Measurements from ENCODE around the gene SPRR2F. TPM values are rescaled to one million over a fixed set of nuclear protein-coding genes. Genes with fewer than 3 reads are reported as not detected.
"Not testable (repeated sequence)": the region's sequence is repeated elsewhere in the genome, so short reads cannot be mapped to it uniquely, and the experiment has no call there.

Gene SPRR2F
- total RNA-seq, result not detected

- no peak for DNase-seq
Measured at GRCh38 chr1:153113416-153113815, at the start of gene SPRR2F. Gene SPRR2F (minus strand): TSS chr1:153113516. CDS start chr1:153112733, 783 bp downstream.

GRCh38 chr1:153155541-153155940 lies 42.2 kb upstream of the SPRR2F start:
- no peak for DNase-seq

GRCh38 chr1:153152481-153152880 lies 39.2 kb upstream of the SPRR2F start:
- no peak for DNase-seq

GRCh38 chr1:153150846-153151245 lies 37.5 kb upstream of the SPRR2F start, which contains the start of gene SPRR2G:
Gene SPRR2G (minus strand): TSS chr1:153150890. CDS start chr1:153150110, 780 bp downstream.
- DNase-seq, result no peak

GRCh38 chr1:153141377-153141776 lies 28.1 kb upstream of the SPRR2F start:
- DNase-seq, result no peak

- DNase-seq, result no peak
Measured at GRCh38 chr1:153140484-153140883, 27.2 kb upstream of the SPRR2F start.

- no peak for DNase-seq
Measured at GRCh38 chr1:153133743-153134142, 20.4 kb upstream of the SPRR2F start.

GRCh38 chr1:153133267-153133666 lies 20.0 kb upstream of the SPRR2F start:
- no peak for DNase-seq

- DNase-seq, result not testable (repeated sequence)
Measured at GRCh38 chr1:153128688-153129087, 15.4 kb upstream of the SPRR2F start.

GRCh38 chr1:153127296-153127695 lies 14.0 kb upstream of the SPRR2F start:
- no peak for DNase-seq

GRCh38 chr1:153125536-153125935 lies 12.2 kb upstream of the SPRR2F start:
- DNase-seq, result no peak

GRCh38 chr1:153123793-153124192 lies 10.5 kb upstream of the SPRR2F start:
- DNase-seq, result not testable (repeated sequence)

- peak; percentile 3 for DNase-seq
Measured at GRCh38 chr1:153122831-153123421, 9.6 kb upstream of the SPRR2F start.

GRCh38 chr1:153120945-153121344 lies 7.6 kb upstream of the SPRR2F start:
- no peak for DNase-seq

GRCh38 chr1:153119491-153119971 lies 6.2 kb upstream of the SPRR2F start:
- DNase-seq, result no peak

GRCh38 chr1:153115264-153115663 lies 1.9 kb upstream of the SPRR2F start:
- DNase-seq, result not testable (repeated sequence)

GRCh38 chr1:153112454-153112853 lies 862 bp downstream of the SPRR2F start:
- DNase-seq, result not testable (repeated sequence)

GRCh38 chr1:153100245-153100644 lies 13.1 kb downstream of the SPRR2F start:
- DNase-seq, result no peak

GRCh38 chr1:153099461-153100045 lies 13.8 kb downstream of the SPRR2F start:
- DNase-seq, result no peak

- DNase-seq, result no peak
Measured at GRCh38 chr1:153095764-153096163, 17.6 kb downstream of the SPRR2F start.

GRCh38 chr1:153094426-153094825 lies 18.9 kb downstream of the SPRR2F start, which contains the start of gene SPRR2E:
Gene SPRR2E (minus strand): TSS chr1:153094526. CDS start chr1:153093751, 775 bp downstream.
- no peak for DNase-seq

- DNase-seq, result no peak
Measured at GRCh38 chr1:153087652-153088051, 25.7 kb downstream of the SPRR2F start.

- DNase-seq, result no peak
Measured at GRCh38 chr1:153081736-153082135, 31.6 kb downstream of the SPRR2F start.

Data from skin of body (tissue), 2 donors.